ENCODE results near the gene KIAA1549.
"Not testable (repeated sequence)": the region's sequence is repeated elsewhere in the genome, so short reads cannot be mapped to it uniquely, and the experiment has no call there.

The KIAA1549 gene

GRCh38 chr7:138799336-138800000 is 181.7 kb downstream of the KIAA1549 start:
- no peaks in the 10 kb centered on the region for H3K27me3 Mint-ChIP-seq
- H3K27ac Mint-ChIP-seq, result no peak overlapping the region
- H3K4me1 Mint-ChIP-seq (ENCODE audit: low read depth), result peaks cover 8% of the 10 kb centered on the region
- H3K9me3 Mint-ChIP-seq (ENCODE audit: low read depth), result no peaks in the 10 kb centered on the region
- peaks cover 3% of the 10 kb centered on the region for H3K36me3 Mint-ChIP-seq
- no peak overlapping the region for H3K4me3 Mint-ChIP-seq

- Mint-ChIP-seq H3K4me3 (no peak overlapping the region), H3K9me3 (ENCODE audit: low read depth) (no peaks in the 10 kb centered on the region), H3K27ac (no peak overlapping the region), H3K27me3 (no peaks in the 10 kb centered on the region), H3K4me1 (ENCODE audit: low read depth) (peaks cover 8% of the 10 kb centered on the region), H3K36me3 (peaks cover 3% of the 10 kb centered on the region)
Measured at GRCh38 chr7:138798836-138799235, 182.4 kb downstream of the KIAA1549 start.

- no peaks in the 10 kb centered on the region for H3K9me3 Mint-ChIP-seq (ENCODE audit: low read depth)
- peaks cover 8% of the 10 kb centered on the region for H3K4me1 Mint-ChIP-seq (ENCODE audit: low read depth)
- H3K36me3 Mint-ChIP-seq, result peaks cover 3% of the 10 kb centered on the region
- H3K27ac Mint-ChIP-seq, result no peak within 1 kb of the TSS
- no peaks in the 10 kb centered on the region for H3K27me3 Mint-ChIP-seq
- H3K4me3 Mint-ChIP-seq, result no peak within 1 kb of the TSS
Measured at GRCh38 chr7:138797715-138798320, 183.4 kb downstream of the KIAA1549 start, which contains the start of the genes ATP6V0A4 and TMEM213. ATP6V0A4 (minus strand) TSS chr7:138798196; CDS start chr7:138771247, 26,949 bp downstream. TMEM213 (plus strand) TSS chr7:138797994; CDS start chr7:138798105, 111 bp downstream.

- not testable (repeated sequence) for H3K36me3 Mint-ChIP-seq; H3K27ac Mint-ChIP-seq; H3K9me3 Mint-ChIP-seq (ENCODE audit: low read depth); H3K4me3 Mint-ChIP-seq; H3K4me1 Mint-ChIP-seq (ENCODE audit: low read depth); H3K27me3 Mint-ChIP-seq
Measured at GRCh38 chr7:138797046-138797445, 184.1 kb downstream of the KIAA1549 start.

GRCh38 chr7:138796038-138796615 is 185.1 kb downstream of the KIAA1549 start:
- Mint-ChIP-seq H3K27ac (no peak overlapping the region), H3K4me3 (no peak overlapping the region), H3K9me3 (ENCODE audit: low read depth) (no peaks in the 10 kb centered on the region), H3K36me3 (peaks cover 3% of the 10 kb centered on the region), H3K4me1 (ENCODE audit: low read depth) (peaks cover 8% of the 10 kb centered on the region), H3K27me3 (no peaks in the 10 kb centered on the region)

- no peak overlapping the region for H3K4me3 Mint-ChIP-seq
- H3K27ac Mint-ChIP-seq, result no peak overlapping the region
- peaks cover 10% of the 10 kb centered on the region for H3K36me3 Mint-ChIP-seq
- peaks cover 4% of the 10 kb centered on the region for H3K9me3 Mint-ChIP-seq (ENCODE audit: low read depth)
- H3K4me1 Mint-ChIP-seq (ENCODE audit: low read depth), result no peaks in the 10 kb centered on the region
- H3K27me3 Mint-ChIP-seq, result no peaks in the 10 kb centered on the region
Measured at GRCh38 chr7:138785587-138786437, 195.4 kb downstream of the KIAA1549 start.

GRCh38 chr7:138784692-138785091 is 196.5 kb downstream of the KIAA1549 start:
- Mint-ChIP-seq H3K4me3 (no peak overlapping the region), H3K27me3 (no peaks in the 10 kb centered on the region), H3K9me3 (ENCODE audit: low read depth) (peaks cover 4% of the 10 kb centered on the region), H3K27ac (no peak overlapping the region), H3K4me1 (ENCODE audit: low read depth) (no peaks in the 10 kb centered on the region), H3K36me3 (peaks cover 10% of the 10 kb centered on the region)
